GM12878 (cell line): Measurements from ENCODE around the gene ELP2. TPM values are rescaled to one million over a fixed set of nuclear protein-coding genes. Genes with fewer than 3 reads are reported as not detected.

Experiments
- ATAC-seq: fragments of 200-7000 bp; cut with Tn5 transposase; 3 replicates; pipeline ENCODE4 v1.9.1; 2020; ENCODE audit warnings: mild to moderate bottlenecking, moderate library complexity
- BruUV-seq: library from RNA; stranded (reverse); fragments of 400-500 nt; replicated peaks from 2 replicates; lab custom pipeline; 2021; lab: Mats Ljungman, UMichigan
- CTCF ChIA-PET: fragments of 300-600 bp; sonication (Branson Sonifier 250); formaldehyde crosslinking; extraction: SDS; loops from one replicate; lab custom pipeline; 2021; ENCODE audit warnings: inconsistent platforms; lab: Yijun Ruan, JAX
- POLR2A ChIA-PET: fragments of 350-600 bp; formaldehyde crosslinking; extraction: SDS; loops from one replicate; lab custom pipeline; 2021; ENCODE audit warnings: inconsistent platforms; lab: Charles Lee
- RAD21 ChIA-PET: fragments of 300-600 bp; sonication (Branson Sonifier 250); formaldehyde crosslinking; loops from one replicate; lab custom pipeline; 2023; ENCODE audit warnings: antibody characterized with exemption; ENCODE audit not compliant: unreplicated experiment; lab: Charles Lee
- SMC1A ChIA-PET: fragments of 300-600 bp; sonication (Branson Sonifier 250); formaldehyde crosslinking; loops from one replicate; lab custom pipeline; 2023; ENCODE audit not compliant: unreplicated experiment, uncharacterized antibody; lab: Charles Lee
- DNase-seq: peaks from one replicate; pipeline ENCODE4 v3.0.0-alpha.2; 2011; ENCODE audit warnings: low read depth, low spot score
- FAIRE-seq: peaks from 3 replicates; lab custom pipeline; 2011; peaks lifted over from hg19 to GRCh38; lab: Jason Lieb, UNC
- H2AFZ ChIP-seq: 2 replicates; pipeline ENCODE4 v1.6.0; 2011; ENCODE audit warnings: low read depth, low read length, control low read depth; ENCODE audit not compliant: control insufficient read depth
- H3K27ac ChIP-seq: 2 replicates; pipeline ENCODE4 v1.5.1; 2011; ENCODE audit warnings: control low read depth; ENCODE audit not compliant: control insufficient read depth, insufficient read depth
- H3K27me3 ChIP-seq, 2 experiments: replicated peaks in 1 of 2; 2 replicates each; pipeline versions ENCODE4 v1.6.0 to v1.6.1; 2011; ENCODE audit warnings: low read length in 1 of 2; ENCODE audit not compliant: control insufficient read depth in 2 of 2, insufficient read depth in 2 of 2
- H3K36me3 ChIP-seq, 2 experiments: 2 replicates each; pipeline ENCODE4 v1.5.1; 2011; ENCODE audit warnings: low read length in 1 of 2; ENCODE audit not compliant: control insufficient read depth in 2 of 2, insufficient read depth in 2 of 2
- H3K4me1 ChIP-seq: 2 replicates; pipeline ENCODE4 v1.6.1; 2011; ENCODE audit warnings: mild to moderate bottlenecking, low read length, moderate library complexity, mixed read lengths; ENCODE audit not compliant: control insufficient read depth, insufficient read depth
- H3K4me2 ChIP-seq: 2 replicates; pipeline ENCODE4 v1.6.0; 2011; ENCODE audit warnings: control low read depth; ENCODE audit not compliant: control insufficient read depth, insufficient read depth
- H3K4me3 ChIP-seq: fragments of 200-600 bp; sonication (generic); 2 replicates; pipeline ENCODE4 v1.5.1; 2016
- H3K79me2 ChIP-seq: 2 replicates; pipeline ENCODE4 v1.6.0; 2011; ENCODE audit warnings: low read length; ENCODE audit not compliant: control insufficient read depth, insufficient read depth
- H3K9ac ChIP-seq: 2 replicates; pipeline ENCODE4 v1.8.0; 2011; ENCODE audit warnings: low read length, control low read depth, mixed read lengths; ENCODE audit not compliant: control insufficient read depth, insufficient read depth
- H3K9me3 ChIP-seq: replicated peaks from 3 replicates; pipeline ENCODE4 v1.5.1; 2011; ENCODE audit warnings: mild to moderate bottlenecking, low read length; ENCODE audit not compliant: control insufficient read depth, insufficient read depth
- H4K20me1 ChIP-seq: 2 replicates; pipeline ENCODE4 v1.6.0; 2011; ENCODE audit not compliant: control insufficient read depth, insufficient read depth
- CTCF ChIP-seq, 3 experiments: IDR thresholded peaks in 2 of 3; conservative IDR thresholded peaks in 1 of 3; 2 replicates each; pipeline ENCODE4 v1.5.1; 2011; ENCODE audit warnings: low read depth in 3 of 3, low read length in 3 of 3, mild to moderate bottlenecking in 3 of 3, control low read depth in 2 of 3, moderate library complexity in 2 of 3, inconsistent platforms in 1 of 3, mixed read lengths in 1 of 3; ENCODE audit not compliant: control insufficient read depth in 2 of 3, insufficient read depth in 1 of 3; ENCODE audit errors: extremely low read depth in 1 of 3
- HCFC1 ChIP-seq: fragments of 150-350 bp; IDR thresholded peaks from 2 replicates; pipeline ENCODE4 v1.6.1; 2014; ENCODE audit warnings: low read length
- RELA ChIP-seq: fragments of 450-650 bp; IDR thresholded peaks from 2 replicates; pipeline ENCODE4 v1.8.0; 2014; ENCODE audit warnings: borderline replicate concordance; ENCODE audit not compliant: partially characterized antibody
- SPI1 ChIP-seq: IDR thresholded peaks from 2 replicates; pipeline ENCODE4 v1.6.1; 2011; ENCODE audit warnings: low read depth, mild to moderate bottlenecking, low read length, moderate library complexity, borderline replicate concordance; ENCODE audit not compliant: insufficient read depth
- SUPT20H ChIP-seq: IDR thresholded peaks from 2 replicates; pipeline ENCODE4 v1.6.1; 2011; ENCODE audit warnings: low read depth, mild to moderate bottlenecking, low read length, moderate library complexity, borderline replicate concordance; ENCODE audit not compliant: control insufficient read depth
- USF1 ChIP-seq: IDR thresholded peaks from 2 replicates; pipeline ENCODE4 v1.6.1; 2011; ENCODE audit warnings: borderline replicate concordance, low read depth, mild to moderate bottlenecking, moderate library complexity, mixed read lengths, low read length; ENCODE audit not compliant: insufficient read depth; ENCODE audit errors: extremely low read length
- USF2 ChIP-seq: IDR thresholded peaks from 2 replicates; pipeline ENCODE4 v1.6.1; 2011; ENCODE audit warnings: low read depth, low read length, improper control_type of control experiment, borderline replicate concordance
- ZBTB11 ChIP-seq: fragments of 450-650 bp; formaldehyde crosslinking; IDR thresholded peaks from 2 replicates; pipeline ENCODE4 v1.5.0; 2022; ENCODE audit warnings: mild to moderate bottlenecking, missing genetic modification characterization
- ZNF207 ChIP-seq: fragments of 450-650 bp; IDR thresholded peaks from 2 replicates; pipeline ENCODE4 v1.6.1; 2014; ENCODE audit warnings: antibody characterized with exemption, mild to moderate bottlenecking, borderline replicate concordance
- ZNF687 ChIP-seq: fragments of 450-650 bp; IDR thresholded peaks from 2 replicates; pipeline ENCODE4 v1.6.1; 2017; ENCODE audit warnings: mild to moderate bottlenecking, moderate library complexity
- WGBS: methylation state at CpG from one replicate; pipeline ENCODE4 v1.1.6; 2016; ENCODE audit warnings: low lambda C conversion rate; ENCODE audit not compliant: insufficient replicate concordance, insufficient coverage; ENCODE audit errors: missing lambda C conversion rate; 5-methylcytosine and 5-hydroxymethylcytosine counted together
- in situ Hi-C: fragments of 300-500 bp; cut with MboI; formaldehyde crosslinking; loops from 9 replicates; pipeline ENCODE4 v1.14.3; 2018; ENCODE audit warnings: mixed read lengths
- intact Hi-C: fragments of 100-400 bp; cut with micrococcal nuclease; formaldehyde crosslinking; loops from one replicate; pipeline ENCODE4 v1.14.2; 2022; ENCODE audit not compliant: unreplicated experiment
- polyA plus RNA-seq, 11 experiments: library from polyadenylated mRNA; depleted of rRNA in 4 of 11; unstranded in 6 of 11; stranded (reverse) in 5 of 11; fragments of >200 nt; fragmentation: Nextera tagmentation in 4 of 11; fragmentation: Illumina TruSeq in 1 of 11; extraction: Ambion mirVana in 4 of 11; extraction: Trizol in 1 of 11; gene quantifications; 1 replicate in 1 of 11; 2 replicates in 10 of 11; pipeline versions ENCODE4 v1.2.1 to v1.2.3, GENCODE V29; 2011 to 2016; ENCODE audit warnings: inconsistent platforms in 2 of 11, missing spikeins in 2 of 11, low read depth in 1 of 11
- total RNA-seq, 4 experiments: library from RNA; depleted of rRNA in 3 of 4; stranded (reverse); fragments of >200 nt in 3 of 4; fragmentation: Illumina TruSeq in 1 of 4; extraction: Trizol in 1 of 4; gene quantifications; 2 replicates each; pipeline versions ENCODE4 v1.2.1 to v1.2.3, GENCODE V29; 2013 to 2021

Gene ELP2
- total and polyA plus RNA-seq, 10 of the 15 experiments (the other 5 are each of a cell fraction or from before 2014, with no cell fraction given), result 56.9 to 134 (median 88.5) TPM

- intact Hi-C loops, result no loop called here
These were observed 15.0 kb upstream of the ELP2 start for GRCh38 chr18:36114738-36115137.

More at GRCh38 chr18:36114738-36115137, 15.0 kb upstream of the ELP2 start:
- SMC1A ChIA-PET, result no interaction called here
- in situ Hi-C loops, result no loop called here
- CTCF ChIA-PET, result no interaction called here
- POLR2A ChIA-PET, result no interaction called here
- Histone ChIP-seq H3K27me3 (no peaks in the 10 kb centered on the region), H4K20me1 (no peaks in the 10 kb centered on the region), H3K4me2 (no peak overlapping the region), H3K36me3 (peaks cover 0 to 22% of the 10 kb centered on the region in 2 experiments; a peak in 3 of 4 replicates), H3K4me3 (no peak overlapping the region), H3K79me2 (no peaks in the 10 kb centered on the region), H3K9ac (no peak overlapping the region), H3K27ac (no peak overlapping the region), H3K4me1 (no peaks in the 10 kb centered on the region), H3K9me3 (no peaks in the 10 kb centered on the region), H2AFZ (no peak overlapping the region)
- RAD21 ChIA-PET, result no interaction called here
- 83% methylated on average over 1 of the region's 1 CpG for WGBS
- FAIRE-seq (no peak), DNase-seq (no peak), ATAC-seq (no peak)
- TF ChIP-seq SUPT20H (no peak), ZNF207 (no peak), CTCF (IDR thresholded peaks at IDR 0.05 in 2 of 3, conservative IDR thresholded peaks at IDR 0.05 in 1 of 3; ENCODE audit: control insufficient read depth in 2 of 3, extremely low read depth in 1 of 3, insufficient read depth in 1 of 3, low read depth in 3 of 3, low read length in 3 of 3) (no peak), HCFC1 (no peak), ZNF687 (no peak), USF2 (no peak), RELA (no peak), USF1 (no peak), ZBTB11 (CRISPR knock-in tag) (no peak), SPI1 (no peak)
- BruUV-seq, result no TSS peak
